ENCODE measurements around the gene SH3YL1. TPM values are rescaled to one million over a fixed set of nuclear protein-coding genes. Genes with fewer than 3 reads are reported as not detected.

The SH3YL1 gene
- total and polyA plus RNA-seq, 2 experiments from 2014 or later: 35.6 to 45.8 TPM

- H3K4me1 Mint-ChIP-seq: peaks cover 23% of the 10 kb centered on the region
- H3K27me3 ChIP-seq (ENCODE audit: insufficient read depth): no peaks in the 10 kb centered on the region
- H3K27ac ChIP-seq (ENCODE audit: low read depth): no peak overlapping the region
- ATAC-seq (no peak), DNase-seq (ENCODE audit: low spot score) (no peak)
- H3K27me3 Mint-ChIP-seq (ENCODE audit: insufficient read depth, low read depth, poor library complexity): peaks cover 4% of the 10 kb centered on the region
- H3K4me2 ChIP-seq: no peak overlapping the region
- H3K36me3 Mint-ChIP-seq (ENCODE audit: low read depth): peaks cover 60% of the 10 kb centered on the region
- H3K4me3 ChIP-seq: no peak overlapping the region
- no peak overlapping the region for H3K27ac Mint-ChIP-seq
- no peak overlapping the region for H2AFZ ChIP-seq
- no peak for TF ChIP-seq POLR2AphosphoS5 (IDR thresholded peaks at IDR 0.05; ENCODE audit: low read depth)
- TF ChIP-seq EZH2 (IDR thresholded peaks at IDR 0.05; ENCODE audit: low read depth, unreplicated experiment): no peak
- TF ChIP-seq ZNF331 (CRISPR knock-in tag; IDR thresholded peaks at IDR 0.05; ENCODE audit: low read depth): no peak
- TF ChIP-seq, protein P1, sequence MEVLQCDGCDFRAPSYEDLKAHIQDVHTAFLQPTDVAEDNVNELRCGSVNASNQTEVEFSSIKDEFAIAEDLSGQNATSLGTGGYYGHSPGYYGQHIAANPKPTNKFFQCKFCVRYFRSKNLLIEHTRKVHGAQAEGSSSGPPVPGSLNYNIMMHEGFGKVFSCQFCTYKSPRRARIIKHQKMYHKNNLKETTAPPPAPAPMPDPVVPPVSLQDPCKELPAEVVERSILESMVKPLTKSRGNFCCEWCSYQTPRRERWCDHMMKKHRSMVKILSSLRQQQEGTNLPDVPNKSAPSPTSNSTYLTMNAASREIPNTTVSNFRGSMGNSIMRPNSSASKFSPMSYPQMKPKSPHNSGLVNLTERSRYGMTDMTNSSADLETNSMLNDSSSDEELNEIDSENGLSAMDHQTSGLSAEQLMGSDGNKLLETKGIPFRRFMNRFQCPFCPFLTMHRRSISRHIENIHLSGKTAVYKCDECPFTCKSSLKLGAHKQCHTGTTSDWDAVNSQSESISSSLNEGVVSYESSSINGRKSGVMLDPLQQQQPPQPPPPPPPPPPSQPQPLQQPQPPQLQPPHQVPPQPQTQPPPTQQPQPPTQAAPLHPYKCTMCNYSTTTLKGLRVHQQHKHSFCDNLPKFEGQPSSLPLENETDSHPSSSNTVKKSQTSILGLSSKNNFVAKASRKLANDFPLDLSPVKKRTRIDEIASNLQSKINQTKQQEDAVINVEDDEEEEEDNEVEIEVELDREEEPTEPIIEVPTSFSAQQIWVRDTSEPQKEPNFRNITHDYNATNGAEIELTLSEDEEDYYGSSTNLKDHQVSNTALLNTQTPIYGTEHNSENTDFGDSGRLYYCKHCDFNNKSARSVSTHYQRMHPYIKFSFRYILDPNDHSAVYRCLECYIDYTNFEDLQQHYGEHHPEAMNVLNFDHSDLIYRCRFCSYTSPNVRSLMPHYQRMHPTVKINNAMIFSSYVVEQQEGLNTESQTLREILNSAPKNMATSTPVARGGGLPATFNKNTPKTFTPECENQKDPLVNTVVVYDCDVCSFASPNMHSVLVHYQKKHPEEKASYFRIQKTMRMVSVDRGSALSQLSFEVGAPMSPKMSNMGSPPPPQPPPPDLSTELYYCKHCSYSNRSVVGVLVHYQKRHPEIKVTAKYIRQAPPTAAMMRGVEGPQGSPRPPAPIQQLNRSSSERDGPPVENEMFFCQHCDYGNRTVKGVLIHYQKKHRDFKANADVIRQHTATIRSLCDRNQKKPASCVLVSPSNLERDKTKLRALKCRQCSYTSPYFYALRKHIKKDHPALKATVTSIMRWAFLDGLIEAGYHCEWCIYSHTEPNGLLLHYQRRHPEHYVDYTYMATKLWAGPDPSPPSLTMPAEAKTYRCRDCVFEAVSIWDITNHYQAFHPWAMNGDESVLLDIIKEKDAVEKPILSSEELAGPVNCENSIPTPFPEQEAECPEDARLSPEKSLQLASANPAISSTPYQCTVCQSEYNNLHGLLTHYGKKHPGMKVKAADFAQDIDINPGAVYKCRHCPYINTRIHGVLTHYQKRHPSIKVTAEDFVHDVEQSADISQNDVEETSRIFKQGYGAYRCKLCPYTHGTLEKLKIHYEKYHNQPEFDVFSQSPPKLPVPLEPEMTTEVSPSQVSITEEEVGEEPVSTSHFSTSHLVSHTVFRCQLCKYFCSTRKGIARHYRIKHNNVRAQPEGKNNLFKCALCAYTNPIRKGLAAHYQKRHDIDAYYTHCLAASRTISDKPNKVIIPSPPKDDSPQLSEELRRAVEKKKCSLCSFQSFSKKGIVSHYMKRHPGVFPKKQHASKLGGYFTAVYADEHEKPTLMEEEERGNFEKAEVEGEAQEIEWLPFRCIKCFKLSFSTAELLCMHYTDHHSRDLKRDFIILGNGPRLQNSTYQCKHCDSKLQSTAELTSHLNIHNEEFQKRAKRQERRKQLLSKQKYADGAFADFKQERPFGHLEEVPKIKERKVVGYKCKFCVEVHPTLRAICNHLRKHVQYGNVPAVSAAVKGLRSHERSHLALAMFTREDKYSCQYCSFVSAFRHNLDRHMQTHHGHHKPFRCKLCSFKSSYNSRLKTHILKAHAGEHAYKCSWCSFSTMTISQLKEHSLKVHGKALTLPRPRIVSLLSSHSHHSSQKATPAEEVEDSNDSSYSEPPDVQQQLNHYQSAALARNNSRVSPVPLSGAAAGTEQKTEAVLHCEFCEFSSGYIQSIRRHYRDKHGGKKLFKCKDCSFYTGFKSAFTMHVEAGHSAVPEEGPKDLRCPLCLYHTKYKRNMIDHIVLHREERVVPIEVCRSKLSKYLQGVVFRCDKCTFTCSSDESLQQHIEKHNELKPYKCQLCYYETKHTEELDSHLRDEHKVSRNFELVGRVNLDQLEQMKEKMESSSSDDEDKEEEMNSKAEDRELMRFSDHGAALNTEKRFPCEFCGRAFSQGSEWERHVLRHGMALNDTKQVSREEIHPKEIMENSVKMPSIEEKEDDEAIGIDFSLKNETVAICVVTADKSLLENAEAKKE (CRISPR knock-in tag; IDR thresholded peaks at IDR 0.05): no peak
- peaks cover 32% of the 10 kb centered on the region for H3K36me3 ChIP-seq (ENCODE audit: insufficient read depth)
- peaks cover 14% of the 10 kb centered on the region for H3F3A ChIP-seq (replicated peaks; ENCODE audit: low read depth)
- peaks cover 21% of the 10 kb centered on the region for H4K20me1 ChIP-seq (replicated peaks; ENCODE audit: insufficient read depth)
- no peaks in the 10 kb centered on the region for H3K9me2 ChIP-seq (ENCODE audit: insufficient read depth)
- H3K4me3 Mint-ChIP-seq: no peak overlapping the region
- H3K4me1 ChIP-seq (ENCODE audit: insufficient read depth): peaks cover 25% of the 10 kb centered on the region
- H3K9me3 Mint-ChIP-seq: no peaks in the 10 kb centered on the region
- peaks cover 42% of the 10 kb centered on the region for H3K79me2 ChIP-seq (replicated peaks; ENCODE audit: insufficient read depth)
Observed at GRCh38 chr2:279956-280649, 16.3 kb upstream of the SH3YL1 start.

- H3K27ac ChIP-seq (ENCODE audit: low read depth): no peak overlapping the region
- ATAC-seq: no peak
- Mint-ChIP-seq H3K4me1 (peaks cover 16% of the 10 kb centered on the region), H3K27me3 (ENCODE audit: insufficient read depth, low read depth, poor library complexity) (peaks cover 4% of the 10 kb centered on the region), H3K27ac (no peak overlapping the region), H3K9me3 (no peaks in the 10 kb centered on the region), H3K36me3 (ENCODE audit: low read depth) (peaks cover 63% of the 10 kb centered on the region), H3K4me3 (no peak overlapping the region)
- H3K27me3 ChIP-seq (ENCODE audit: insufficient read depth): no peaks in the 10 kb centered on the region
- peaks cover 23% of the 10 kb centered on the region for H4K20me1 ChIP-seq (replicated peaks; ENCODE audit: insufficient read depth)
- H3K9me2 ChIP-seq (ENCODE audit: insufficient read depth): no peaks in the 10 kb centered on the region
- H3K4me3 ChIP-seq: no peak overlapping the region
- H3K79me2 ChIP-seq (replicated peaks; ENCODE audit: insufficient read depth): peaks cover 49% of the 10 kb centered on the region
- H3K36me3 ChIP-seq (ENCODE audit: insufficient read depth): peaks cover 32% of the 10 kb centered on the region
- H3F3A ChIP-seq (replicated peaks; ENCODE audit: low read depth): peaks cover 8% of the 10 kb centered on the region; the same call in 1 of the 2 replicates
- H3K4me1 ChIP-seq (ENCODE audit: insufficient read depth): peaks cover 17% of the 10 kb centered on the region
- DNase-seq (ENCODE audit: low spot score): no peak
- no peak overlapping the region for H3K4me2 ChIP-seq
- no peak overlapping the region for H2AFZ ChIP-seq
- TF ChIP-seq, protein P2, sequence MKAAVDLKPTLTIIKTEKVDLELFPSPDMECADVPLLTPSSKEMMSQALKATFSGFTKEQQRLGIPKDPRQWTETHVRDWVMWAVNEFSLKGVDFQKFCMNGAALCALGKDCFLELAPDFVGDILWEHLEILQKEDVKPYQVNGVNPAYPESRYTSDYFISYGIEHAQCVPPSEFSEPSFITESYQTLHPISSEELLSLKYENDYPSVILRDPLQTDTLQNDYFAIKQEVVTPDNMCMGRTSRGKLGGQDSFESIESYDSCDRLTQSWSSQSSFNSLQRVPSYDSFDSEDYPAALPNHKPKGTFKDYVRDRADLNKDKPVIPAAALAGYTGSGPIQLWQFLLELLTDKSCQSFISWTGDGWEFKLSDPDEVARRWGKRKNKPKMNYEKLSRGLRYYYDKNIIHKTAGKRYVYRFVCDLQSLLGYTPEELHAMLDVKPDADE (IDR thresholded peaks at IDR 0.05): no peak
- TF ChIP-seq CTCF (conservative IDR thresholded peaks at IDR 0.05; ENCODE audit: low read depth in 2 of 2): no peak
Observed at GRCh38 chr2:279366-279765, 15.5 kb upstream of the SH3YL1 start.
